Ammon's horn (tissue), 1 donor: ENCODE measurements around the gene CLCN1.

Experiments
- DNase-seq: peaks from one replicate; pipeline ENCODE4 v3.0.0-alpha.2; 2016; ENCODE audit warnings: low spot score

The CLCN1 gene

DNA sequence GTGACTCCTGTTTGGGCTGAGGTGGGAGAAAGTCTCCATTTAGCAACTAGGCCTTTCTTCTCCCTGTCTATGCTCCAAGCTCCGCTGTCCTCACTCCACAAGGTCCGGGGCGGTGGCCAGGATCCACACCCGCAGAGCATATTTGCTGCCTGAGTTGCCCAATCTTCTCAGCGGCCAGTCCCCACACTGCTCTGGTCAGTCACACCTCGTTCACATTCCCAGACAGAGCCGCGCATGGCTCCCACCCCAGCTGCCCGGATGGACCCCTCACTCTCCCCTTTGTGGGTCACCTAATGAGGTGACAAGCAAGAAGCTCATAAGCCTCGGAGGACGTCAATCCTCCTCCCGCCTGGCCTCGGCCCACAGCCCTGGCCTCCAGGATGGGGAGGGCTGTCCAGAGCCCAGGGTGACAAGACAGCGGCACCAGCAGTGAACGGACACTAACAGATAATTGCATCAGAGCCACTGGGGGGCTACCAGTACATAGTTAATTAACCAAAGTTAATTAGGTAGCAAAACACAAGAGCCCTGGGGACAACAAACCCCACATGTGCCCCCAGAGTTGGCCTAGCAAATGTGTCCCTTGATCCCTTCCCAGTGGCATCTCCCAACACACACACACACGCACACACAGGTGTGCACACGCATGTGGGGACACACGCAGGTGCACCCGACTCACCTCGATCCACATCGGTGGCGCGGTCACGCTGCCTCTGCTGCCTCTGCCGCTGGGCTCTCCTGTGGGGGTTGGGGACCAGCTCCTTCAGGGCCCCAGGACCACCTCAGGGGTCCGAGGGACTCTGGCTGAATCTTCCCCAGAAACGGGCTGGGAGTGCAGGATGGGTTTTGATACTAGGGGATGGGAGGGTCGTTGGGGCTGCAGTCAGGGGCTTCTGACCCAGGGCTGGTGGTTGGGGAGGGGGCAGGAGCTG is 81.0 kb downstream of the CLCN1 start:
- DNase-seq: no peak

DNA sequence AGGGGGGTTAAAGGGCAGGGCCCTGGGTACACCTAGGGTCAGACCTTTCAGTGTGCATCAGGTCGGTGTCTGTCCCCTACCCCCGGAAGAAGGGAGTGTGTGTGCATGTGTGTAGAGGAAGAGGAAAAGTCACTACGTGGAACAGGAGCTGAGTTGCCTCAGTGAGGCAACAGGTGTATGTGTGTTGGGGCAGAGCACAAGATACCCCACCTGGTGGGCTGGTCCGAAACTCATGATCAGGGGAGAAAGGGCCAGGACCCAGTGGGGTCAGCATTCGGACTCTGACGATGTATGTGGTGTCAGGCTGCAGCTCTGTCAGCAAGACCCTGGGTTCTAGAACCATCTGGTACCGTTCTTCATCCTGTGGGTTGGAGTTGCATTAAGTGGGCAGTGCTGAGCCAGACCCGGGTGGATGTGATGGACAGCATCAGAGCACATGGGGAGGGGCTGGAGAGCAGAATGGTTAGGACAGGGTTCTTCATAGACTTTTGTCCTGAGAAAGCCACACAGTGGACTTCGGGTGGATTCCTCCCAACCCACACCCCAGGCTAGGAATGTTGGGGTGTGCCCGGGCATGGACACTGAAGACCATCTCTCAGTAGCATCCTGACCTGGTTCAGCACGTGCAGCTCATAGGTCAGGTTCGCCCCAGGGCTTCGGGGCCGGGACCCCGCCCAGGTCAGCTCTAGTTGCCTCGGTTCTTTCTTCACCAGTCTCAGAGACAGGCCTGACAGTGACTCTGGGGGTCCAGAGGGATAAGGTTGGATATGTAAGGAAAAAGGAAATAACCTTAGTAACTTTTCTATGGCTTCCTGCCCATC is 82.0 kb downstream of the CLCN1 start:
- DNase-seq: no peak

DNA sequence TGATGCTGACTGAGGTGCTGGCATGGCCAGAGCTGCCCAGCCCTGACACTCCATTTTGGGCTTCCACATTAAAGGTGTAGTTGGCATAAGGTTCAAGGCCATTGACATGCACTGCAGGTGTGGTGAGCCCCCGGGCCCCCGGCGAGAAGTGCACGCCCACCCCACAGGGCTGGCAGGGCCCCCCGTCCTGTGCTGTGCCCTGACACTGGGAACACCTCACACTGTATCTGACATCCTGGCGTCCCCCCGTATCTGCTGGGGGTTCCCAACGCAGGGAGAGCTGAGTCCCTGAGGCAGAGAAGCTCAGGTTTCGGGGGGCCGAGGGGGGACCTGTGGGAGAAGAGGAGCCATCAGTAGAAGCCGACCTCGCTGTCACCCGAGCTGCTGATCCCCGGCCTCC is 82.7 kb downstream of the CLCN1 start:
- no peak for DNase-seq

DNA sequence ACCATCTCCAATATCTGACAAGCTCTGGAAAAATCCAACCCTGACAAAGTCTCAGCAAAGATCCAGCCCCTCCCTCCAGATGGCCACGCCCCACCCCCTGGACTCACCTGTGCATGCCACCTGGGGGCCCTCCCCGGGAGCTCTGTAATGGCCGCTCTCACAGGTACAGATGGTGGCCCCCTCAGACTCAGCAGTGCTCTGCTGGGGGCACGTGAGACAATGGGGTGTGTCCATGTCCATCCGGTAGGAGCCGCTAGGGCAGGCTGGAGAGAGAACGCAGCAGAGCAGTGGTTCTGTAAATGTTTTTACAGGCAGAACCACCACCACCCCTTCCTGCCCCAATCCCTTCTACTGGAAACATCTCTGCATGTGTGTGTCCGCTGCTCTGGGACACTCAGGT is 83.2 kb downstream of the CLCN1 start:
- no peak for DNase-seq

DNA sequence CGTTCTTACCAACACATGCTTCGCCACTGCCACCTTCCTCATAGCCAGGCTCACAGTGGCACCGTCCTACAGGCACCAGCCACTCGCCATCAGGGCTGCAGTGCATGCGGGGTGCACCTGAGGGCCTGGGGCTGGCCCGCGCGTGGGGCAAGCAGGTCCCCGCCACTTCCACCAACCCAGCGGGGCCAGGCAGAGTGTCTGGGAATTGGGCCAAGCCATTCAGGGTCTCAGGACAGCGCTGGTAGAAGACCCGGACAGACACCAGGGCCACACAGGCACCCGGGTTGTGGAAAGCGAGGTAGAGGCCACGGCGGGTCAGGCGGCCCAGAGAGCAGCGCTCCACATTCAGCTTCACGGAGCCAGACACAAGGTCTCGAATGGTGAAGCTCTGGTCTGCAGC is 83.7 kb downstream of the CLCN1 start:
- no peak for DNase-seq

DNA sequence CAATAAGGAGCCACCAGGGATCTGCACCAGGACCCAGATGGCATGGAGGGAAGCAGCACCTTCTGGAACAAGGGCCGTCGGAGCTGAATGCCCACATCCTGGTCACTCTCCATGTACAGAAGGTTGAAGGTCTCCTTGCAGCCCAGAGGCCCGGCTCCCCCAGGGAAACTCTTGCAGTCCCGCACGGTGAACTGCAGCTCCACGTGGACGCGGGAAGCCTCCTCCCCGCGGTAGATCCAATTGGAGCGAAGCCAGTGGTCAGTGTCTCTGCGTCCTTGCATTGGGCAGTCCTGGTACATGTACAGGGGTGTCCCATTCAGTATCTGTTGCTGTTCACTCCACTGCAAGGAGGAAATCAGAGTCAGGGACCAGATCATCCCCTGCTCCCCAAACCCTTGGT is 85.4 kb downstream of the CLCN1 start:
- DNase-seq: no peak
